AG10803 (cell line): ENCODE data around the gene GPR42.
"Not testable (repeated sequence)": the region's sequence is repeated elsewhere in the genome, so short reads cannot be mapped to it uniquely, and the experiment has no call there.

Source experiments
- DNase-seq: peaks from one replicate; pipeline ENCODE4 v3.0.0; 2010; ENCODE audit warnings: low read depth
- H3K4me3 ChIP-seq: 2 replicates; pipeline ENCODE4 v1.5.1; 2011; ENCODE audit warnings: mild to moderate bottlenecking, low read length, control low read depth
- CTCF ChIP-seq: conservative IDR thresholded peaks from 2 replicates; pipeline ENCODE4 v1.5.1; 2011; ENCODE audit warnings: mild to moderate bottlenecking, low read length, control low read depth, inconsistent platforms

The GPR42 gene

DNA sequence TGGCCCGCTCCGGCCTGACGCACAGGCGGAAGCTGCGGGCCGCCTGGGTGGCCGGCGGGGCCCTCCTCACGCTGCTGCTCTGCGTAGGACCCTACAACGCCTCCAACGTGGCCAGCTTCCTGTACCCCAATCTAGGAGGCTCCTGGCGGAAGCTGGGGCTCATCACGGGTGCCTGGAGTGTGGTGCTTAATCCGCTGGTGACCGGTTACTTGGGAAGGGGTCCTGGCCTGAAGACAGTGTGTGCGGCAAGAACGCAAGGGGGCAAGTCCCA, 18.8 kb upstream of the GPR42 start:
- TF ChIP-seq CTCF: no peak
- DNase-seq: no peak
- H3K4me3 ChIP-seq: no peak overlapping the region

GRCh38 chr19:35352448-35353304, 18.2 kb upstream of the GPR42 start:
- peak; percentile 87 for TF ChIP-seq CTCF
- no peak overlapping the region for H3K4me3 ChIP-seq
- DNase-seq: peak; percentile 69

DNA sequence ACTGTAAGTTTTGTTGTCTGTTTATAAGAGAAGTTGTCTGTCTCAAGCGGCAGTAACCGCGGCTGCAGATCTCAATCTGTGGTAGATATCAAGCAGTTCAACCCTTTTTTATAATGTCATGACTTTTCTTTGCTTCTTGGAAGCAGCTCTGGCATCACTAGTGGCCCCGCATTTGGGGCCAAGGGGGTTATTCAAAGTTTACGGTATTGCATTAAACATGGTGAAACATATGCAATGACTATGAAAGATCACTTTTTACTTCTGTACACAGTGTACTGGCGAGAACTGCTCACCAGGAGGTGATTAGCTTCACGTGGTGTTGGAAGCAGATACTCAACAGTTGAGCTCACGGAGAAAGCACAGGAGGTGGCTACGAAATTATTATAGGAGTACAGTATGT, 17.2 kb upstream of the GPR42 start:
- no peak for TF ChIP-seq CTCF
- DNase-seq: no peak
- no peak overlapping the region for H3K4me3 ChIP-seq

- TF ChIP-seq CTCF: no peak
- no peak overlapping the region for H3K4me3 ChIP-seq
- DNase-seq: no peak
These were observed 16.0 kb upstream of the GPR42 start for GRCh38 chr19:35354898-35355297.

- no peak for DNase-seq
- no peak overlapping the region for H3K4me3 ChIP-seq
- TF ChIP-seq CTCF: no peak
These were observed 14.9 kb upstream of the GPR42 start for GRCh38 chr19:35355791-35356460.

DNA sequence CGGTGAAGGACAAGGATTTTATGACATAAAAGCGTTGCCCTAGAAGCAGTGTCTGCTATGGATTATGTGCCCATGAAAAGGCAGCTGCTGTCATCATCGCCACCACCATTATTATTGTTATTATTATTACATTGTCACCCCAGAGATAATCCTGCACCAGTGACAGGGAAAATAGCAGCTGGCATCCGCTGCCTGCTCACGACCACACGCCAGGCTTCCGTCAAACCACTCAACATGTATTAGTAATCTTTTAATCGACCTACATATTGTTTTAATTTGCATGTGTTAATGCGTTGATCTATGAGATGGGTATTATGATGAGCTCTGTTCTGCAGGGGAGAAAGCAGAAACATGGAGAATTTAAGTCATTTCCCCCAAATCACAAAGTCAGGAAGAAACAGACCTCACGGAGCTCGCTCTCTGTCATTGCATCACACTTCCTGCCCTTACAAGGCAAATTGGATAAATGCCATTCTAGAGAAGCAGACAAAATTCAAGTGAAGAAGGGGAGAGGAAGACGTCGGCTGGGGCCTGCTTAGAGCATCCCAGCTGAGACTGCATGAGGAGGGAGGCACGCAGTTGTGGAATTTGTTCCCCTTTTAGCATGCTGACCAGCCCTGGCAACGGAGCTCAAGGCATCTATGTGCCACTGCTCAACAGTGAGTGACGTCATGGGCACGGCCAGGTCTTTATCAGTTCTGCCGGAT, 12.8 kb upstream of the GPR42 start, which contains the start of gene FFAR3:
FFAR3 (plus strand) TSS at position 594 of the 707 bp plus-strand sequence. CDS start 431 bp downstream, outside the sequence.
- H3K4me3 ChIP-seq: no peak within 1 kb of the TSS
- no peak for TF ChIP-seq CTCF
- DNase-seq: peak; percentile 56

- not testable (repeated sequence) for DNase-seq, H3K4me3 ChIP-seq
These were observed 12.0 kb upstream of the GPR42 start for GRCh38 chr19:35358834-35359233.

- DNase-seq, H3K4me3 ChIP-seq: not testable (repeated sequence)
These were observed 11.5 kb upstream of the GPR42 start for GRCh38 chr19:35359395-35359794.

- H3K4me3 ChIP-seq, DNase-seq: not testable (repeated sequence)
These were observed 10.8 kb upstream of the GPR42 start for GRCh38 chr19:35360081-35360480.
